Right cardiac atrium (tissue), 5 donors: Measurements from ENCODE around the gene OSTF1. TPM values are rescaled to one million over a fixed set of nuclear protein-coding genes. Genes with fewer than 3 reads are reported as not detected.
A peak's percentile ranks its signal among the peaks of the same experiment; 100 is the strongest.

Experiments used
- ATAC-seq, 2 donors: fragments of 200-7000 bp; cut with Tn5 transposase; one replicate each; pipeline versions ENCODE4 v1.8.0 to v1.9.1; 2020; ENCODE audit warnings: moderate library complexity in 2 of 2, mild to moderate bottlenecking in 1 of 2
- DNase-seq, 3 donors: peaks; one replicate each; pipeline ENCODE4 v3.0.0-alpha.2; 2020
- H3K27ac ChIP-seq: one replicate; pipeline ENCODE4 v1.5.1; 2013; ENCODE audit warnings: mild to moderate bottlenecking, low read length, control low read depth, moderate library complexity
- H3K27me3 ChIP-seq: one replicate; pipeline ENCODE4 v1.6.1; 2013; ENCODE audit not compliant: control insufficient read depth, insufficient read depth
- H3K4me1 ChIP-seq: one replicate; pipeline ENCODE4 v1.6.1; 2013; ENCODE audit warnings: low read length; ENCODE audit not compliant: control insufficient read depth, insufficient read depth
- H3K4me3 ChIP-seq: one replicate; pipeline ENCODE4 v1.5.1; 2013; ENCODE audit warnings: low read length, control low read depth
- H3K9me3 ChIP-seq: one replicate; pipeline ENCODE4 v1.6.1; 2013; ENCODE audit warnings: low read length; ENCODE audit not compliant: control insufficient read depth
- WGBS: extraction: QIAGEN DNeasy Blood & Tissue Kit; methylation state at CpG from one replicate; pipeline ENCODE4 v1.1.7; 2013; 5-methylcytosine and 5-hydroxymethylcytosine counted together
- intact Hi-C, 4 donors: fragments of 100-400 bp; cut with DNase I; formaldehyde crosslinking; loops; one replicate each; pipeline versions ENCODE4 v1.11.0 to v1.14.0; 2022 to 2023
- polyA plus RNA-seq: library from polyadenylated mRNA; stranded (reverse); fragments of 200-250 nt; gene quantifications from one replicate; pipeline ENCODE4 v1.2.3, GENCODE V29; 2013
- total RNA-seq, 4 donors: library from RNA; stranded (reverse); fragmentation: NEBNext Ultra II Directional; extraction: Animal tissue kit (Norgen Biotek cat#: 25700); gene quantifications; one replicate each; pipeline ENCODE4 v1.2.1, GENCODE V29; 2021
- donor health status: healthy with polysubstance abuse.
- donor health status: DM: no; HTN: yes; CAD: no.
- donor health status: DM: no; HTN: no; CAD: no.
- donor health status: DM: no; HTN: yes; CAD: no; lungs with severe emphysema.
- donor health status: DM: yes; HTN: yes; CAD: no.

OSTF1 gene
- total and polyA plus RNA-seq, 5 donors = 26.4 to 35.2 (median 30.1) TPM

DNA sequence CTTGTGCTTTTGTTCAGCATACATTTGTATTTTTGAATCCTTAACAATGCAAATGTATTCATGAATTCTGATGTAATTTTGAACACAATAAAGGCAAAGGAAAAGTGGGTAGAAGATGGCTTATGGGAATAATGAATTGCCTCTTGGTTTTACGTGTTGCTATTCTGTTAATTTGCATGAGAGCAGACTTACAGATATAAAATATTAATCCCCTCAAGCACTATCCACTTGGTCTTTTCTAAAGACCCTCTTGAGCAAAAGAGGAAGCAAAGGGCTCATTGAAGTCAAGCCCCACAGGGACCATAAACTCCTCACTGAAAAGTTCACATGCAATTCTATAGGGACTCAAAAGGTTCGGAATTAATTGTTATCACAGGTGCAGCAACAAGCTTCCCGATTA is 51.9 kb downstream of the OSTF1 start:
- intact Hi-C loops = no loop called here
- H3K4me1 ChIP-seq = no peaks in the 10 kb centered on the region
- H3K9me3 ChIP-seq = no peaks in the 10 kb centered on the region
- no peak overlapping the region for H3K4me3 ChIP-seq
- H3K27me3 ChIP-seq = no peaks in the 10 kb centered on the region
- no peak overlapping the region for H3K27ac ChIP-seq
- DNase-seq (no peak), ATAC-seq (no peak)
- 77% methylated on average over 3 of the region's 3 CpGs for WGBS

DNA sequence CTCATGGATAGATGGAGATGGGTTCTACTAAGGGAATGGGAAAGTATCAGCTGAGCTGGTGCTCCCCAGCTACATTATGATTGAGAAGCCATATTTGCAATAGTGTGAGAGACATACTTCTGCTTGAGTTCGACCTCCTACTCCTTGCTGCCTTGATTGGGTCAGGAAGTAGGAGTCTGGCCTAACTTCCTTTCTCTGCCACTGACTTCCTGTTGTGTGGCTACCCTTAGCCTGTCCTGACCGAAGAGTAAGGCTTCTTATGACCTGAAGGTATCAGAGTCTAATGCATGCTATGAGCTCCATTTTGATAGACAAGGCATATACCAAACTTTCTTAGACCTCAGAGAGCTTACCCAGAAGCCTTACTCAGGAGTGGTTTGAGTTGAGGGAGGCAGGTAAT is 53.9 kb downstream of the OSTF1 start:
- DNase-seq (no peak), ATAC-seq (peak in 1 of 2 donors; percentile 63)
- 61% methylated on average over 2 of the region's 2 CpGs for WGBS
- Histone ChIP-seq H3K4me3 (no peak overlapping the region), H3K27me3 (no peaks in the 10 kb centered on the region), H3K9me3 (no peaks in the 10 kb centered on the region), H3K4me1 (no peaks in the 10 kb centered on the region), H3K27ac (no peak overlapping the region)
- intact Hi-C loops = no loop called here

DNA sequence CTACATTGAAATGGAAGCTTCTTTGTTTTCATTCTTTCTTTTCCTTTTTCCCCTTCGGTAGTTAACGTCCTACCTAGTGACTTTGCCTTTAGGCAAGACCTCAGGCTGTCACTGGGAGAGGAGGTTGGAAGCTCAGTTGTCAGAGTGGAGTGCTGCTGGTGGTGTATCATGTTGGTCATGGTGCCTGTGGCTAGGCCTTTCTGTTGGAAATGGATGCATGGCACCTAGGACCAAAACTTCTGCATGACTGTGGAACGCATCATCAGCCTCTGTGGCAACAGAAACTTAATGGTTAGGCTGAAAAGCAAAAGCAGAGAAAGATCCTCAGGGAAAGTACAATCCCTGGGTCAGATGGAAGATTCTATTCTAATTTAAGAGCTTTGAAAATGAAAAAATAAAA is 57.9 kb downstream of the OSTF1 start:
- H3K27me3 ChIP-seq = no peaks in the 10 kb centered on the region
- intact Hi-C loops = no loop called here
- peaks cover 2% of the 10 kb centered on the region for H3K4me1 ChIP-seq
- DNase-seq (no peak), ATAC-seq (no peak)
- H3K4me3 ChIP-seq = no peak overlapping the region
- no peaks in the 10 kb centered on the region for H3K9me3 ChIP-seq
- H3K27ac ChIP-seq = no peak overlapping the region
- 98% methylated on average over 3 of the region's 3 CpGs for WGBS

DNA sequence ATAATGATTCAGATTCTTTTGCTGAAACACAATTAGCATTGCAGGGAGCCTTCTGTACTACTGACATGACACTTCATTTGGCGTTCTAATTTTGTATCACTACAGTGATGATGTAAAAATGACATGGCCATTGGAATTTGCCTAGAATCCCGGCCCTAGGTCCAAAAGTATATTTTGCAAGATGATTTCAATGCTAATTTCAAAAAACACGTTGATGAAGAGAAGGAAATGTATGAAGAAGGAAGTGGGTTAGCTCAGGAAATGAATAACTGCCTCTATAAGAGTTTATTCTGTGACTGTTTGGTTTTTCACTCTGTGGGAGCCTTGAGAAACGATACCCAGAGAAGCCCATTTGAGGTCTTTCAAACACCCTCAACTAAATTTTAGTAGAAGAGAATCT is 59.3 kb downstream of the OSTF1 start:
- ATAC-seq = no peak
- WGBS = 44% methylated on average over 4 of the region's 4 CpGs
- H3K4me3 ChIP-seq = no peak overlapping the region
- no peak for DNase-seq
- no peak overlapping the region for H3K27ac ChIP-seq
- H3K4me1 ChIP-seq = peaks cover 2% of the 10 kb centered on the region
- no peaks in the 10 kb centered on the region for H3K27me3 ChIP-seq
- H3K9me3 ChIP-seq = no peaks in the 10 kb centered on the region
- intact Hi-C loops = no loop called here

GRCh38 chr9:75148561-75148960 is 60.2 kb downstream of the OSTF1 start:
- 19% methylated on average over 1 of the region's 1 CpG for WGBS
- H3K9me3 ChIP-seq = no peaks in the 10 kb centered on the region
- intact Hi-C loops = no loop called here
- H3K27ac ChIP-seq = no peak overlapping the region
- no peak overlapping the region for H3K4me3 ChIP-seq
- DNase-seq (no peak), ATAC-seq (peak; percentile 88 to 93)
- peaks cover 2% of the 10 kb centered on the region for H3K4me1 ChIP-seq
- H3K27me3 ChIP-seq = no peaks in the 10 kb centered on the region

GRCh38 chr9:75149841-75150241 is 61.5 kb downstream of the OSTF1 start:
- H3K27ac ChIP-seq = no peak overlapping the region
- no peaks in the 10 kb centered on the region for H3K9me3 ChIP-seq
- H3K4me1 ChIP-seq = peaks cover 2% of the 10 kb centered on the region
- ATAC-seq (no peak), DNase-seq (no peak)
- H3K4me3 ChIP-seq = no peak overlapping the region
- 82% methylated on average over 6 of the region's 6 CpGs for WGBS
- H3K27me3 ChIP-seq = no peaks in the 10 kb centered on the region
- intact Hi-C loops = no loop called here

GRCh38 chr9:75150512-75150911 is 62.2 kb downstream of the OSTF1 start:
- intact Hi-C loops = no loop called here
- H3K4me3 ChIP-seq = no peak overlapping the region
- H3K27ac ChIP-seq = no peak overlapping the region
- H3K27me3 ChIP-seq = no peaks in the 10 kb centered on the region
- no peak for ATAC-seq
- H3K4me1 ChIP-seq = peaks cover 2% of the 10 kb centered on the region
- 91% methylated on average over 6 of the region's 6 CpGs for WGBS
- no peak for DNase-seq
- no peaks in the 10 kb centered on the region for H3K9me3 ChIP-seq

GRCh38 chr9:75152416-75152815 is 64.1 kb downstream of the OSTF1 start:
- no peak for DNase-seq
- Histone ChIP-seq H3K27ac (no peak overlapping the region), H3K9me3 (no peaks in the 10 kb centered on the region), H3K4me1 (peaks cover 2% of the 10 kb centered on the region), H3K4me3 (no peak overlapping the region), H3K27me3 (no peaks in the 10 kb centered on the region)
- intact Hi-C loops = no loop called here
- WGBS = 91% methylated on average over 5 of the region's 5 CpGs
- no peak for ATAC-seq

GRCh38 chr9:75156858-75157257 is 68.5 kb downstream of the OSTF1 start:
- Histone ChIP-seq H3K4me3 (no peak overlapping the region), H3K27me3 (no peaks in the 10 kb centered on the region), H3K4me1 (no peaks in the 10 kb centered on the region), H3K9me3 (no peaks in the 10 kb centered on the region), H3K27ac (no peak overlapping the region)
- intact Hi-C loops = no loop called here
- WGBS = 95% methylated on average over 1 of the region's 1 CpG
- ATAC-seq (no peak), DNase-seq (no peak)

DNA sequence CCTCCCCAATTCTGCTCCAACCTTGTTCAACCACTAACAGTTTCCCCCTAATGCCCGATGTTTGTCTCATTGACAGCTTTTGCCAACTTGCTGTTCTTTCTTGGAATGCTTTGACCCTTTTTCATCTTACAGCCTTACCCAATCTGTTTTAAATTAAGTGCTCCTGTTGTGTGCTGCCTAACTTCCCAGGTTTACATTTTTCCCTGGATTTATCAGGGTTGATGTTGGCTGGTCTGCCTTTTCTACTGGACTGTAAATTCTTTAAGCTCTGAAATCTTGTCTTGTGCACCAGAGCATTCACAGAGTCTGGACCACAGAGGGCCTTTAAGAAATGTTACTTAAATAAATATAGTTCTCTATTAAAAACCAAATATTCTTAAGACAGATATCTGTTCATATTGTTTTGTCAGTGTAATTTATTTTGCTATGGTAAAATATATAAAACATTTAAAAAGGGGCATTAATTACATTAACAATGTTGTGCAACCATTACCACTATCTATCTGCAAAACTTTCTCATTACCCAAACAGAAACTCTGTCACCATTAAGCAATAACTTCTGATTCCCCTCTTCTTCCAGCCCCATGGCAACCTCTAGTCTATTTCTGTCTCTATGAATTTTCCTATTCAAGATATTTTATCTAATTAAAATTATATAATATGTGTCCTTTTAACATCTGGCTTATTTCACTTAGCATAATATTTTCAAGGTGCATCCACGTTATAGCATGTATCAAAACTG is 73.0 kb downstream of the OSTF1 start:
- H3K9me3 ChIP-seq = no peaks in the 10 kb centered on the region
- ATAC-seq (no peak), DNase-seq (no peak)
- no peaks in the 10 kb centered on the region for H3K4me1 ChIP-seq
- no peak overlapping the region for H3K27ac ChIP-seq
- intact Hi-C loops = no loop called here
- no peak overlapping the region for H3K4me3 ChIP-seq
- WGBS = 86% methylated on average over 2 of the region's 2 CpGs
- no peaks in the 10 kb centered on the region for H3K27me3 ChIP-seq

DNA sequence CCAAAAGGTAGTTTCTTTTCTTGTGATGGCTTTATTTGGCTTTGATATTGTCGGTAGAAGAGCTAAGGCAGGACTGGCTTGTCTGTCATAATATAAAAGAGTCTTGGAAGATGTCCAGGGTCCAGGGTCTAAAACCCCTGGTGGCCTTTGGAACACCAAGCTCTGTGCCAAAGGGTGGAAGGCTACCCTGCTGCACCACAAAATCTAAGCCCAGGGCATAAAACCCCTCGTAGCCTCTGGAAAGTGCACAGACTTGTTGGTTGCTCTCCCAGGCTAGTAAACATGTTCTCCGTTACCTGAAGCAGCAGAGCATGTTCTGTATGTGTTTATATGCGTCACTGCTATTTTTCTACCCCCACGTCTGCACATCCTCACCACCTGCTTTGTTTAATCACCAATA is 75.5 kb downstream of the OSTF1 start:
- no peaks in the 10 kb centered on the region for H3K9me3 ChIP-seq
- no peaks in the 10 kb centered on the region for H3K4me1 ChIP-seq
- no peak for ATAC-seq

DNA sequence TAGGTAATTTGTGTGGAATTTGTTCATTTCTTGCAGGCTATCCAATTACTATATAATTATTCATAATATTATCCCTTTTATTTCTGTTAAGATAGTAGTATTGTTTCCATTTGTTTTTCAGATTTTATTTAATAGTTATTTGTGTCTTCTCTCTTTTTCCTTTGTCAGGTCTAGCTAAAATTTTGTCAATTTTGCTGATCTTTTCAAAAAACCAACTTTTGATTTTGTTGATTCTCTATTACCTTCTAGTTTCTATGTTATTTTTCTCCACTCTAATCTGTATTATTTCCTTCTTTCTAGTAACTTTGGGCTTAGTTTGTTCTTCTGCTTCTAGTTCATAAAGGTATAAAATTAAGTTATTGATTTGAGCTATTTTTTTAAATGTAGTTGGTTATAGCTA is 76.3 kb downstream of the OSTF1 start:
- H3K27ac ChIP-seq = no peak overlapping the region
- intact Hi-C loops = no loop called here
- H3K27me3 ChIP-seq = no peaks in the 10 kb centered on the region
- ATAC-seq (no peak), DNase-seq (no peak)
- H3K9me3 ChIP-seq = no peaks in the 10 kb centered on the region
- H3K4me1 ChIP-seq = no peaks in the 10 kb centered on the region
- no peak overlapping the region for H3K4me3 ChIP-seq

More for the DNA sequence above, 75.5 kb downstream of the OSTF1 start:
- intact Hi-C loops = no loop called here
- Histone ChIP-seq H3K27ac (no peak overlapping the region), H3K27me3 (no peaks in the 10 kb centered on the region), H3K4me3 (no peak overlapping the region)
- DNase-seq = no peak
- WGBS = 97% methylated on average over 5 of the region's 5 CpGs
